HG02623 (cell line): Measurements from ENCODE around the gene RUNDC1.
"Not testable (repeated sequence)": the region's sequence is repeated elsewhere in the genome, so short reads cannot be mapped to it uniquely, and the experiment has no call there.

ENCODE experiments used
- ATAC-seq: cut with Tn5 transposase; IDR thresholded peaks from one replicate; pipeline ENCODE4 v1.9.1; 2021; ENCODE audit warnings: moderate library complexity; ENCODE audit not compliant: unreplicated experiment

The RUNDC1 gene

GRCh38 chr17:42989726-42990652 lies 9.6 kb downstream of the RUNDC1 start:
- no peak for ATAC-seq

GRCh38 chr17:42991471-42991870 lies 11.1 kb downstream of the RUNDC1 start:
- ATAC-seq, result no peak

- ATAC-seq, result no peak
These were observed 12.5 kb downstream of the RUNDC1 start for GRCh38 chr17:42992872-42993271.

- ATAC-seq, result not testable (repeated sequence)
These were observed 13.5 kb downstream of the RUNDC1 start for GRCh38 chr17:42993913-42994312.

GRCh38 chr17:42997390-42997983 lies 17.1 kb downstream of the RUNDC1 start:
- no peak for ATAC-seq

GRCh38 chr17:42997984-42998938 lies 17.9 kb downstream of the RUNDC1 start, which contains the start of gene RPL27:
Gene RPL27 (plus strand): TSS chr17:42998419. CDS start chr17:42998751, 332 bp downstream.
- peak; percentile 84 for ATAC-seq

- ATAC-seq, result no peak
These were observed 18.7 kb downstream of the RUNDC1 start for GRCh38 chr17:42999003-42999525.

GRCh38 chr17:43000894-43001293 lies 20.5 kb downstream of the RUNDC1 start:
- ATAC-seq, result not testable (repeated sequence)

GRCh38 chr17:43003542-43004172 lies 23.3 kb downstream of the RUNDC1 start:
- ATAC-seq, result no peak

- no peak for ATAC-seq
These were observed 26.5 kb downstream of the RUNDC1 start, which contains the start of gene IFI35 for GRCh38 chr17:43006639-43007551. Gene IFI35 (plus strand): TSS chr17:43006784. CDS start chr17:43006948, 164 bp downstream.

GRCh38 chr17:43010667-43011308 lies 30.4 kb downstream of the RUNDC1 start:
- no peak for ATAC-seq

GRCh38 chr17:43011728-43012472 lies 31.5 kb downstream of the RUNDC1 start:
- no peak for ATAC-seq

- ATAC-seq, result no peak
These were observed 32.9 kb downstream of the RUNDC1 start for GRCh38 chr17:43013296-43013695.

GRCh38 chr17:43014020-43014648 lies 33.8 kb downstream of the RUNDC1 start:
- ATAC-seq, result no peak

- ATAC-seq, result no peak
These were observed 34.5 kb downstream of the RUNDC1 start for GRCh38 chr17:43014649-43015542.

- ATAC-seq, result no peak
These were observed 35.2 kb downstream of the RUNDC1 start for GRCh38 chr17:43015579-43015978.
